Fibroblast of lung (primary cell): Measurements from ENCODE around the gene REPS2. TPM values are rescaled to one million over a fixed set of nuclear protein-coding genes. Genes with fewer than 3 reads are reported as not detected.

Experiments
- DNase-seq, 2 donors: peaks; one replicate each; pipeline versions ENCODE4 v3.0.0 to v3.0.0-alpha.2; 2010; ENCODE audit warnings: low read depth in 2 of 2
- H2AFZ ChIP-seq: 2 replicates; pipeline ENCODE4 v1.5.1; 2012; ENCODE audit warnings: low read length, control low read depth, inconsistent platforms
- H3K27ac ChIP-seq: 2 replicates; pipeline ENCODE4 v1.5.1; 2011; ENCODE audit warnings: low read length, control low read depth; ENCODE audit not compliant: insufficient read depth
- H3K27me3 ChIP-seq: 2 replicates; pipeline ENCODE4 v1.5.1; 2011; ENCODE audit warnings: mild to moderate bottlenecking, low read length; ENCODE audit not compliant: control insufficient read depth, insufficient read depth
- H3K36me3 ChIP-seq: 2 replicates; pipeline ENCODE4 v1.5.1; 2011; ENCODE audit warnings: low read length; ENCODE audit not compliant: control insufficient read depth, insufficient read depth
- H3K4me1 ChIP-seq: 2 replicates; pipeline ENCODE4 v1.5.1; 2011; ENCODE audit warnings: low read length; ENCODE audit not compliant: control insufficient read depth, insufficient read depth; ENCODE audit errors: extremely low read depth
- H3K4me2 ChIP-seq: 2 replicates; pipeline ENCODE4 v1.5.1; 2011; ENCODE audit warnings: low read length, control low read depth; ENCODE audit not compliant: insufficient read depth; ENCODE audit errors: extremely low read depth
- H3K4me3 ChIP-seq, 4 experiments: fragments of 200-600 bp in 1 of 4; sonication (generic) in 1 of 4; replicated peaks in 1 of 4; 2 replicates each; pipeline ENCODE4 v1.5.1; 2011 to 2016; ENCODE audit warnings: low read length in 4 of 4, low read depth in 3 of 4, mild to moderate bottlenecking in 3 of 4, control low read depth in 2 of 4, inconsistent platforms in 1 of 4, mixed read lengths in 1 of 4; ENCODE audit not compliant: insufficient read depth in 1 of 4; ENCODE audit errors: control extremely low read depth in 1 of 4
- H3K79me2 ChIP-seq: 2 replicates; pipeline ENCODE4 v1.5.1; 2012; ENCODE audit warnings: mild to moderate bottlenecking, low read length, inconsistent platforms; ENCODE audit not compliant: control insufficient read depth, insufficient read depth
- H3K9ac ChIP-seq: 2 replicates; pipeline ENCODE4 v1.5.1; 2011; ENCODE audit warnings: mild to moderate bottlenecking, low read length, control low read depth; ENCODE audit not compliant: insufficient read depth
- H3K9me3 ChIP-seq: 2 replicates; pipeline ENCODE4 v1.5.1; 2012; ENCODE audit warnings: low read depth, low read length; ENCODE audit not compliant: control insufficient read depth, insufficient read depth
- H4K20me1 ChIP-seq: 2 replicates; pipeline ENCODE4 v1.5.1; 2011; ENCODE audit warnings: low read length; ENCODE audit not compliant: control insufficient read depth, insufficient read depth; ENCODE audit errors: extremely low read depth
- CTCF ChIP-seq, 2 donors: IDR thresholded peaks in 1 of 2; conservative IDR thresholded peaks in 1 of 2; 1 replicate in 1 of 2; 2 replicates in 1 of 2; pipeline ENCODE4 v1.5.1; 2011 to 2012; ENCODE audit warnings: low read length in 2 of 2, control low read depth in 1 of 2, inconsistent platforms in 1 of 2, low read depth in 1 of 2, mild to moderate bottlenecking in 1 of 2
- EZH2 ChIP-seq: IDR thresholded peaks from 2 replicates; pipeline ENCODE4 v1.5.1; 2012; ENCODE audit warnings: low read length, control low read depth, mild to moderate bottlenecking; ENCODE audit errors: missing control alignments
- polyA plus RNA-seq, 2 donors: library from polyadenylated mRNA; depleted of rRNA in 1 of 2; stranded (reverse) in 1 of 2; unstranded in 1 of 2; fragments of >200 nt; gene quantifications; 2 replicates each; pipeline ENCODE4 v1.2.1, GENCODE V29; 2011 to 2012; ENCODE audit warnings: missing spikeins in 1 of 2
- total RNA-seq: library from RNA; depleted of rRNA; stranded (reverse); fragments of >200 nt; gene quantifications from 2 replicates; pipeline ENCODE4 v1.2.1, GENCODE V29; 2014

Gene REPS2
- total and polyA plus RNA-seq, 2 donors (not counting 1 experiment from before 2014, with no cell fraction given): 0.27 to 0.50 TPM

GRCh38 chrX:17023661-17024060 lies 77.2 kb downstream of the REPS2 start:
- Histone ChIP-seq H3K4me1 (no peaks in the 10 kb centered on the region), H2AFZ (no peak overlapping the region), H3K9me3 (no peaks in the 10 kb centered on the region), H3K79me2 (no peaks in the 10 kb centered on the region), H4K20me1 (no peaks in the 10 kb centered on the region), H3K36me3 (no peaks in the 10 kb centered on the region), H3K9ac (no peak overlapping the region), H3K4me3 (no peak overlapping the region), H3K4me2 (no peak overlapping the region), H3K27me3 (no peaks in the 10 kb centered on the region), H3K27ac (no peak overlapping the region)
- no peak for DNase-seq
- no peak for TF ChIP-seq CTCF (conservative IDR thresholded peaks at IDR 0.05 in 1 of 2, IDR thresholded peaks at IDR 0.05 in 1 of 2; ENCODE audit: low read depth in 1 of 2, low read length in 2 of 2)
- TF ChIP-seq EZH2: no peak

GRCh38 chrX:17024886-17025285 lies 78.4 kb downstream of the REPS2 start:
- Histone ChIP-seq H3K4me3 (no peak overlapping the region), H3K27me3 (no peaks in the 10 kb centered on the region), H4K20me1 (no peaks in the 10 kb centered on the region), H3K36me3 (no peaks in the 10 kb centered on the region), H2AFZ (no peak overlapping the region), H3K9me3 (no peaks in the 10 kb centered on the region), H3K27ac (no peak overlapping the region), H3K9ac (no peak overlapping the region), H3K4me1 (no peaks in the 10 kb centered on the region), H3K4me2 (no peak overlapping the region), H3K79me2 (no peaks in the 10 kb centered on the region)
- peak in 1 of 2 donors; percentile 34 for DNase-seq
- TF ChIP-seq EZH2 (no peak), CTCF (conservative IDR thresholded peaks at IDR 0.05 in 1 of 2, IDR thresholded peaks at IDR 0.05 in 1 of 2; ENCODE audit: low read depth in 1 of 2, low read length in 2 of 2) (no peak)

- TF ChIP-seq EZH2: no peak
- no peaks in the 10 kb centered on the region for H3K9me3 ChIP-seq
- H3K36me3 ChIP-seq: no peaks in the 10 kb centered on the region
- H3K4me2 ChIP-seq: no peak overlapping the region
- H3K4me1 ChIP-seq: no peaks in the 10 kb centered on the region
- no peak overlapping the region for H3K4me3 ChIP-seq
- no peak overlapping the region for H3K9ac ChIP-seq
- no peaks in the 10 kb centered on the region for H3K27me3 ChIP-seq
- H2AFZ ChIP-seq: no peak overlapping the region
- DNase-seq: no peak
- H4K20me1 ChIP-seq: no peaks in the 10 kb centered on the region
- no peak overlapping the region for H3K27ac ChIP-seq
- H3K79me2 ChIP-seq: no peaks in the 10 kb centered on the region
These were observed 79.3 kb downstream of the REPS2 start for GRCh38 chrX:17025621-17026302.
